Neural progenitor cell (in vitro differentiated cells): Measurements from ENCODE around the gene PHLPP1.

Experiments used
- EZH2 ChIP-seq: fragments of 200-600 bp; sonication (generic); IDR thresholded peaks from 2 replicates; pipeline ENCODE4 v1.6.1; 2017; ENCODE audit warnings: antibody characterized with exemption, mild to moderate bottlenecking, moderate library complexity
- EZH2phosphoT487 ChIP-seq: fragments of 200-600 bp; sonication (generic); IDR thresholded peaks from 2 replicates; pipeline ENCODE4 v1.6.1; 2017; ENCODE audit warnings: antibody characterized with exemption
- TF ChIP-seq, protein P1 (sequence below): fragments of 200-600 bp; sonication (generic); IDR thresholded peaks from 2 replicates; pipeline ENCODE4 v1.5.1; 2017; ENCODE audit warnings: antibody characterized with exemption, mild to moderate bottlenecking

DNA sequence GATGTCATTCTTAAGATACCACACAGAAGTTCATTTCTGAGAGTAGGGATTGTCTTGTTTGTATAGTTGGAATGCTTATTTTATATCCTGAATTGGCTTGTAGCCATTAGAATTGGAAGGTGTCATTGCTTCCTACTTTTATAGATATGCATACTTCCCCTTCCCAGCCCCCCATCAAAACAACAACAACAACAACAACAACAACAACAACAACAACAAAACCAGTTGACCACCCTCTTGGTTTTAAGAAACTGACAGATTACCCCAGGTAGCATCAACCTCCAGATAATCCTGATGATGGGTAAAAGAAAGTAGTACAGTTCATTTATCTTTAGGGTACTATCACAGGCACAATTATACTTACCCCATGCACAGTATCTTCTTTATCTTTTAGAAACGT lies 20.0 kb downstream of the PHLPP1 start:
- TF ChIP-seq, protein P1, sequence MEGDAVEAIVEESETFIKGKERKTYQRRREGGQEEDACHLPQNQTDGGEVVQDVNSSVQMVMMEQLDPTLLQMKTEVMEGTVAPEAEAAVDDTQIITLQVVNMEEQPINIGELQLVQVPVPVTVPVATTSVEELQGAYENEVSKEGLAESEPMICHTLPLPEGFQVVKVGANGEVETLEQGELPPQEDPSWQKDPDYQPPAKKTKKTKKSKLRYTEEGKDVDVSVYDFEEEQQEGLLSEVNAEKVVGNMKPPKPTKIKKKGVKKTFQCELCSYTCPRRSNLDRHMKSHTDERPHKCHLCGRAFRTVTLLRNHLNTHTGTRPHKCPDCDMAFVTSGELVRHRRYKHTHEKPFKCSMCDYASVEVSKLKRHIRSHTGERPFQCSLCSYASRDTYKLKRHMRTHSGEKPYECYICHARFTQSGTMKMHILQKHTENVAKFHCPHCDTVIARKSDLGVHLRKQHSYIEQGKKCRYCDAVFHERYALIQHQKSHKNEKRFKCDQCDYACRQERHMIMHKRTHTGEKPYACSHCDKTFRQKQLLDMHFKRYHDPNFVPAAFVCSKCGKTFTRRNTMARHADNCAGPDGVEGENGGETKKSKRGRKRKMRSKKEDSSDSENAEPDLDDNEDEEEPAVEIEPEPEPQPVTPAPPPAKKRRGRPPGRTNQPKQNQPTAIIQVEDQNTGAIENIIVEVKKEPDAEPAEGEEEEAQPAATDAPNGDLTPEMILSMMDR: no peak
- TF ChIP-seq EZH2: no peak
- no peak for TF ChIP-seq EZH2phosphoT487
